ENCODE measurements around the gene MAG. TPM values are rescaled to one million over a fixed set of nuclear protein-coding genes. Genes with fewer than 3 reads are reported as not detected.
A peak's percentile ranks its signal among the peaks of the same experiment; 100 is the strongest.

Gene MAG
- total and polyA plus RNA-seq, 2 of the 8 experiments (the other 6 are each of a cell fraction or from before 2014, with no cell fraction given), result 0.20 to 1.3 TPM

- TF ChIP-seq ATF3 (IDR thresholded peaks at IDR 0.05; ENCODE audit: insufficient read depth, low read depth, low read length) (no peak), CREB1 (IDR thresholded peaks at IDR 0.05) (peak; percentile 68), HDAC6 (IDR thresholded peaks at IDR 0.05; ENCODE audit: low read depth, low read length) (no peak), RXRA (IDR thresholded peaks at IDR 0.05; ENCODE audit: insufficient read depth, low read depth, low read length) (no peak), BCL11A (IDR thresholded peaks at IDR 0.05; ENCODE audit: low read depth in 2 of 2, low read length in 2 of 2) (no peak), JUN (IDR thresholded peaks at IDR 0.05; ENCODE audit: low read depth, low read length) (no peak), FOSL1 (IDR thresholded peaks at IDR 0.05; ENCODE audit: insufficient read depth, low read depth, low read length) (no peak), JUND (IDR thresholded peaks at IDR 0.05; ENCODE audit: low read length) (0 out of 2 replicates have a peak, but pooled peaks have one; percentile 16), EP300 (IDR thresholded peaks at IDR 0.05; ENCODE audit: borderline replicate concordance in 1 of 2, low read depth in 2 of 2, low read length in 2 of 2) (no peak), CBX8 (IDR thresholded peaks at IDR 0.05; ENCODE audit: borderline replicate concordance, low read depth, low read length) (no peak), KDM4A (IDR thresholded peaks at IDR 0.05; ENCODE audit: low read depth, low read length, severe bottlenecking) (peak; percentile 63), SRF (IDR thresholded peaks at IDR 0.05; ENCODE audit: low read depth, low read length) (0 out of 2 replicates have a peak, but pooled peaks have one; percentile 1), CBX5 (IDR thresholded peaks at IDR 0.05; ENCODE audit: low read depth, low read length) (no peak), SIRT6 (IDR thresholded peaks at IDR 0.05; ENCODE audit: low read length) (no peak), YY1 (IDR thresholded peaks at IDR 0.05; ENCODE audit: low read depth, low read length) (peak; percentile 74), CTCF (IDR thresholded peaks at IDR 0.05; ENCODE audit: control extremely low read depth in 1 of 3, insufficient read depth in 1 of 3, low read depth in 1 of 3, low read length in 3 of 3) (peak; percentile 46 to 72 (median 66)), RNF2 (IDR thresholded peaks at IDR 0.05; ENCODE audit: borderline replicate concordance, low read depth, low read length, missing control alignments, poor library complexity, severe bottlenecking) (no peak), MAFK (IDR thresholded peaks at IDR 0.05; ENCODE audit: low read depth, low read length) (no peak), KDM1A (IDR thresholded peaks at IDR 0.05; ENCODE audit: borderline replicate concordance, low read length) (no peak), NANOG (IDR thresholded peaks at IDR 0.05; ENCODE audit: insufficient read depth, low read depth, low read length, poor library complexity, severe bottlenecking) (no peak)
Observed at GRCh38 chr19:35269438-35270117, 22.4 kb upstream of the MAG start (continued).

All from H1 (cell line).